GM21515 (cell line): ENCODE results near the gene NDUFA6.
"Not testable (repeated sequence)": the region's sequence is repeated elsewhere in the genome, so short reads cannot be mapped to it uniquely, and the experiment has no call there.

ENCODE experiments used
- ATAC-seq: cut with Tn5 transposase; IDR thresholded peaks from one replicate; pipeline ENCODE4 v1.9.1; 2021; ENCODE audit not compliant: unreplicated experiment

The NDUFA6 gene

GRCh38 chr22:42114721-42115120 is 24.1 kb upstream of the NDUFA6 start:
- ATAC-seq, result no peak

- ATAC-seq, result not testable (repeated sequence)
Observed at GRCh38 chr22:42112793-42113192, 22.2 kb upstream of the NDUFA6 start.

DNA sequence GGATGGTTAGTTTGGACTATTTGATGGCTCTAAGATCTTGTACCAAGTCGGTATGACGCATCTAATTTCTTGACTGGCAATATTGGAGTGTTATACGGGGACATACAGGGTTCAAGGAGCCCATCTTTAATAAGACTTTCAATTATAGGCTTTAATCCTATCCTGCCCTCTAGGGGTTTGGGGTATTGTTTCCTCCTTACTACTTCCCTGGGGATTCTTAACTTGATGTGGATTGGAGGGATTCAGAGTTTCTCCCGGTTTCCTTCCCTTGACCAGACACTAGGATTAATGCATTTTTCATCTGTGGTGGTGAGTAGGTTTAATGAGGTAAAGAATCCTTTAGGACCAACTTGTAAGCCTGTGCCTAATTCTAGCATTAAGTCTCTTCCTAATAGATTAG is 21.2 kb upstream of the NDUFA6 start:
- ATAC-seq, result no peak

DNA sequence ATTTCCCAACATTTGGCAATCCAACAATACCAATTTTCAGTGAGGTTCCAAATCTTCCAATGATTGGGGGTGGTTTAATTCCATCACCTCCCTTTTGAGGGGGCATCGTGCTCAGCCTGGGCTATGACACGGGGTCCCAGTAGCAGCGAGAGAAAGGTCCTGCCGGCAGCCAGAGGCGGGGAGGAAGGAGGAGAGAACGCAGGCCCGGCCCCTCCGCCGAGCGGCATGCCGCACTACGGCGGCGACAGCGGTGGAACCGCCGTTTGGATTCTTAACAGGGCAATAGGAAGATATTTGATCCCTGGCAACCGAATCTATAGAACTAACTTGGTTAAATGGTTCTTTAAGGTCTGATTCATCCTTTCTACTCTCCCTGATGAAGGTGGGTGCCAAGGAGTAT is 18.3 kb upstream of the NDUFA6 start:
- ATAC-seq, result no peak

DNA sequence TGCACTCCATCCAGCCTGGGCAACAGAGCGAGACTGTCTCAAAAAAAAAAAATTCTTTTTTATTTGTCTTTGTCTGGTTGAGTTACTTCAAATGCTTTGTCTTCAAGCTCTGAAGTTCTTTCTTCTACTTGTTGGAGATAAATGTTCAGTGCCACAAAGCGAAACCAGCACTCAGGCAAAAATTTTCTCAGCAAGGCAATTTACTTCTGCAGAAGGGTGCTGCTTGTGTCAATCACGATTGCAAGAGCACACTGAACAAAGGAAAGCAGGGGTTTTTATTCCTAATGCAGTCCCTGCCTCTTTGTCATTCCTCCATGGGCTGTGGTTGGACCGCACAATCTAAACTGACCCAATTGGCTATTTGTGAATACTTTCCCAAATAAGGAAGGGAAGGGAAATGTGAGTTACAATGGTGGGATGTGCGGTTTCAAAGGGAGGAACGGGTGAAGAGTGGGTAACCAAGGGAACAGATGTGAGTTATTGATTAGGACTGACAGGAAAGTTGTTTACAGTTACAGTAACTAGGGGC is 13.8 kb upstream of the NDUFA6 start:
- ATAC-seq, result not testable (repeated sequence)

- ATAC-seq, result no peak
Observed at GRCh38 chr22:42101199-42101598, 10.6 kb upstream of the NDUFA6 start.

GRCh38 chr22:42091455-42091782 is 847 bp upstream of the NDUFA6 start:
- no peak for ATAC-seq

DNA sequence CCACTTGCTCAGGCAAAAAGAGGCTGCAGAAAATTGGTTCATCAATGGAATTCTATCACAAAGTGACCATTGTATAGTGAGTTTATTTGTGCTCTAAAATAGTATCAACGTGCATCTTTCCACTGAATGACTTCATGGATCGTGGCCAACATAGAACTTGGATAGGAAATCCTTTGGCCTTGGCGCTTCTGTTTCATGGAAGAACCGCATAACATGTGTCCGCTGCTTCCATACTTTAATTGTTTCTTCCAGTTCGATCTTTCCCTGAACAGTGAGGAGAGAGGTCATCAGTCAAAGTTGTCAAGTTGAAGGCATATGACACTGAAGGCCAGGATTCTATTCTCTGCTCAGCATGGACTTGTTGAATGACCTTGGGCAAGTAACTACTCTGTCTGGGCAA is 4.5 kb downstream of the NDUFA6 start:
- ATAC-seq, result no peak

- no peak for ATAC-seq
Observed at GRCh38 chr22:42084874-42085273, 5.7 kb downstream of the NDUFA6 start.

GRCh38 chr22:42083119-42083518 is 7.5 kb downstream of the NDUFA6 start:
- no peak for ATAC-seq

DNA sequence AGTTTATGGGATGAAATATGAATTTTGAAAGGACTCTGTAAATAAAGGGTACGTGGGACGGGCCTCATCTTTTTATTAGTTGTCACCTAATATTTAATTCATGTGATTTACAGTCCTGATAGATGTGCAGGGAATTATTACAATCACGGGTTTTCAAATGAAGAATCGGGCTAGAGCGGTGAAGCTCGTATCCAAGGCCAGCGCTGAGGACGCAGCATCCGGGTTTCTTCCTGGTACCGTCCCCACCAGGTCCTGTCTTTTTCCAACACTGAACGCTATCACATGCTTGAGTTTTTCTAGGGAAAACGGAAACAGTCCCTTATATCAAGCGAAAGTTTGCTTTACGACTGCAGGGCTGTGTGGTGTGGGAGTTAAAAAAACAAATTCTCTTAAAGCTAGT is 10.3 kb downstream of the NDUFA6 start:
- no peak for ATAC-seq

GRCh38 chr22:42079319-42080251 is 11.0 kb downstream of the NDUFA6 start, which contains the start of gene SMDT1:
SMDT1 (plus strand) TSS chr22:42079700; CDS start chr22:42079769, 69 bp downstream.
- ATAC-seq, result peak; percentile 72

DNA sequence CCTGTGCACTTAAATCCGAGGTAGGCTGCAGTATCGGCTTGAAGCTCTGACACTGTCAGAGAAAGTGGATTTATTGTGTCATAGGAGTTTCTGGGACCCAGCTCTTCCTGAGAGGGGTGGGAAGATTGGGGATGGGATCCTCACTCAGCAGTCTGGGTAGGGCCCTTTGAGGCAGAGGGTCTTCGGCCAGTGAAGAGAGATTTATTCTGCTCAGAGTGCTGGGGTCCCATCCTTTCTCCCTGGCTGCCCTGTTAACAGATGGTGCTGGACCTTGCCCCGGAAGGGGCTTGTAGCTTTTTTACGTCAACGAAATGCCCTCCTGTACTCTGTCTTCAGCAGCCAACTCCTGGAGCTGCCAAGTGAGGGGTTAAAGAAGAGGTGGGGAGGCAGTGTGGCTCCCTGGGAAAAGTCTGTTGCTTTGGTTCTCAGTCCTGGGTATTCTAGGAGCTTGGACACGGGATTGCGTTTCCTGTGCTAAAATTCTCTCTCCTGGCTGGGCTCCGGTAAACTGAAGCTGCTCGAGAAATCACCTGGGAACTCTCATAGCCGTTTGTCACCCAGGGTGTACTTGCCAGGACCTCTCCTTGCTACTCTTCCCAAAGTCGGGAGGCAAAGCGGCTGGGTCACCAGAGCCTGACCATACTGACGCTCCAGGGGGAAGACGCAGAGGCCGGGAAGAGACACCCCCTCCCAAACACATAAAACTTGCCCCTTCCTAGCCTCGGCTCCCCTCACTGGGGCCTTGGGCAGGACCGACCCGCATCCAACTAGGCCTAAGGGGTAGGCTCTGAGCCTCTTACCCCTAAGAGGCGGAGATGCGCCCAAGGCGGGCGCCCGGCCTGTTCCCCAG is 11.9 kb downstream of the NDUFA6 start:
- ATAC-seq, result no peak

- no peak for ATAC-seq
Observed at GRCh38 chr22:42077486-42078125, 13.0 kb downstream of the NDUFA6 start.

GRCh38 chr22:42076764-42077485 is 13.6 kb downstream of the NDUFA6 start:
- ATAC-seq, result no peak

GRCh38 chr22:42074846-42075676 is 15.5 kb downstream of the NDUFA6 start:
- no peak for ATAC-seq

DNA sequence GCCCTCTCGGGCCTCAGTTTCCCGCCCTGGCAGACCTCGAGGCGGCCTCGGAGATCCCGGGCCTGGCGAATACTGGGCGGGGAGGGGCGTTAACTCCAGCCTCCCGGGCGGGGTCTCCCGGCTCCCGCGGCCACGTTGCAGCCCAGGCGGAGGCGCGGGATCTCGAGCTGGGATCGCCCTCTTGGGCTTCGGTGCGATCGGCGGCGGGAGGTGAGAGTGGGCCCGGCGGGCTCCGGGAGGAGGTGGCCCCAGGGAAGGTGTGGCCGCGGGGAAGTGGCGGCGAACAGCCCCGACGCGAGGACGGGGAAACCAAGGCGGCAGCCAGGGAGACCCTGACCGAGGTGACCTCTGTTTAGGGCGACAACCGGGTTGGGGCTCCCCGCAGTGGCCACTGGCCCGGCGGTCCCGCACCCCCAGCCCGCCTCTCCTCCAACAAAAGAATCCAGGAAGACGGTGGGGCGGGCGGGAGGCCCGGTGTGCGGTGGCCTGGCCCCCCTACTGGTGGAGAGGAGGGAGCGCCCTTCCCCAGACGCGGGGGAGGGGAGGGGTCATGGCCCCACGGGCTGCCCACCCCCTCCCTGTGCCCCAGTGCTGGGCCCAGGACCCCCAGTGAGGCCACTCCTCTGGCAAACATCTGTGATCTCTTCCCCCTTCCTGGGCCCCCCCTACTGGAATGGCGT is 16.3 kb downstream of the NDUFA6 start, which contains the start of gene PHETA2:
Gene PHETA2, plus strand, starts transcription at position 117 of the 680 bp plus-strand sequence. CDS start 3,046 bp downstream, outside the sequence.
- ATAC-seq, result no peak

- no peak for ATAC-seq
Observed at GRCh38 chr22:42073621-42074041, 16.9 kb downstream of the NDUFA6 start.
